GM12878 (cell line): ENCODE results near the gene QRFP. TPM values are rescaled to one million over a fixed set of nuclear protein-coding genes. Genes with fewer than 3 reads are reported as not detected.

Source experiments
- ATAC-seq: fragments of 200-7000 bp; cut with Tn5 transposase; 3 replicates; pipeline ENCODE4 v1.9.1; 2020; ENCODE audit warnings: mild to moderate bottlenecking, moderate library complexity
- BruUV-seq: library from RNA; stranded (reverse); fragments of 400-500 nt; replicated peaks from 2 replicates; lab custom pipeline; 2021; lab: Mats Ljungman, UMichigan
- CTCF ChIA-PET: fragments of 300-600 bp; sonication (Branson Sonifier 250); formaldehyde crosslinking; extraction: SDS; loops from one replicate; lab custom pipeline; 2021; ENCODE audit warnings: inconsistent platforms; lab: Yijun Ruan, JAX
- POLR2A ChIA-PET: fragments of 350-600 bp; formaldehyde crosslinking; extraction: SDS; loops from one replicate; lab custom pipeline; 2021; ENCODE audit warnings: inconsistent platforms; lab: Charles Lee
- RAD21 ChIA-PET: fragments of 300-600 bp; sonication (Branson Sonifier 250); formaldehyde crosslinking; loops from one replicate; lab custom pipeline; 2023; ENCODE audit warnings: antibody characterized with exemption; ENCODE audit not compliant: unreplicated experiment; lab: Charles Lee
- SMC1A ChIA-PET: fragments of 300-600 bp; sonication (Branson Sonifier 250); formaldehyde crosslinking; loops from one replicate; lab custom pipeline; 2023; ENCODE audit not compliant: unreplicated experiment, uncharacterized antibody; lab: Charles Lee
- DNase-seq: peaks from one replicate; pipeline ENCODE4 v3.0.0-alpha.2; 2011; ENCODE audit warnings: low read depth, low spot score
- FAIRE-seq: peaks from 3 replicates; lab custom pipeline; 2011; peaks lifted over from hg19 to GRCh38; lab: Jason Lieb, UNC
- H2AFZ ChIP-seq: 2 replicates; pipeline ENCODE4 v1.6.0; 2011; ENCODE audit warnings: low read depth, low read length, control low read depth; ENCODE audit not compliant: control insufficient read depth
- H3K27ac ChIP-seq: 2 replicates; pipeline ENCODE4 v1.5.1; 2011; ENCODE audit warnings: control low read depth; ENCODE audit not compliant: control insufficient read depth, insufficient read depth
- H3K27me3 ChIP-seq, 2 experiments: replicated peaks in 1 of 2; 2 replicates each; pipeline versions ENCODE4 v1.6.0 to v1.6.1; 2011; ENCODE audit warnings: low read length in 1 of 2; ENCODE audit not compliant: control insufficient read depth in 2 of 2, insufficient read depth in 2 of 2
- H3K36me3 ChIP-seq, 2 experiments: 2 replicates each; pipeline ENCODE4 v1.5.1; 2011; ENCODE audit warnings: low read length in 1 of 2; ENCODE audit not compliant: control insufficient read depth in 2 of 2, insufficient read depth in 2 of 2
- H3K4me1 ChIP-seq: 2 replicates; pipeline ENCODE4 v1.6.1; 2011; ENCODE audit warnings: mild to moderate bottlenecking, low read length, moderate library complexity, mixed read lengths; ENCODE audit not compliant: control insufficient read depth, insufficient read depth
- H3K4me2 ChIP-seq: 2 replicates; pipeline ENCODE4 v1.6.0; 2011; ENCODE audit warnings: control low read depth; ENCODE audit not compliant: control insufficient read depth, insufficient read depth
- H3K4me3 ChIP-seq: fragments of 200-600 bp; sonication (generic); 2 replicates; pipeline ENCODE4 v1.5.1; 2016
- H3K79me2 ChIP-seq: 2 replicates; pipeline ENCODE4 v1.6.0; 2011; ENCODE audit warnings: low read length; ENCODE audit not compliant: control insufficient read depth, insufficient read depth
- H3K9ac ChIP-seq: 2 replicates; pipeline ENCODE4 v1.8.0; 2011; ENCODE audit warnings: low read length, control low read depth, mixed read lengths; ENCODE audit not compliant: control insufficient read depth, insufficient read depth
- H3K9me3 ChIP-seq: replicated peaks from 3 replicates; pipeline ENCODE4 v1.5.1; 2011; ENCODE audit warnings: mild to moderate bottlenecking, low read length; ENCODE audit not compliant: control insufficient read depth, insufficient read depth
- H4K20me1 ChIP-seq: 2 replicates; pipeline ENCODE4 v1.6.0; 2011; ENCODE audit not compliant: control insufficient read depth, insufficient read depth
- BCLAF1 ChIP-seq: fragments of 450-650 bp; IDR thresholded peaks from 2 replicates; pipeline ENCODE4 v1.6.1; 2017; ENCODE audit warnings: antibody characterized with exemption, mild to moderate bottlenecking, moderate library complexity
- GABPA ChIP-seq: IDR thresholded peaks from 2 replicates; pipeline ENCODE4 v1.6.1; 2014; ENCODE audit warnings: antibody characterized with exemption, low read depth, mild to moderate bottlenecking, inconsistent platforms
- IRF5 ChIP-seq: fragments of 450-650 bp; IDR thresholded peaks from 2 replicates; pipeline ENCODE4 v1.6.1; 2017; ENCODE audit warnings: borderline replicate concordance
- POLR2AphosphoS2 ChIP-seq: IDR thresholded peaks from 2 replicates; pipeline ENCODE4 v1.6.1; 2011; ENCODE audit warnings: low read depth, mild to moderate bottlenecking, low read length, improper control_type of control experiment, moderate library complexity
- PRDM15 ChIP-seq: fragments of 450-650 bp; formaldehyde crosslinking; IDR thresholded peaks from 2 replicates; pipeline ENCODE4 v1.4.0; 2020; ENCODE audit warnings: mild to moderate bottlenecking, moderate library complexity
- RUNX3 ChIP-seq: IDR thresholded peaks from 2 replicates; pipeline ENCODE4 v1.6.1; 2012; ENCODE audit warnings: low read length, inconsistent platforms
- SMC3 ChIP-seq: IDR thresholded peaks from 2 replicates; pipeline ENCODE4 v1.6.1; 2011; ENCODE audit warnings: low read length, improper control_type of control experiment, borderline replicate concordance
- ZBTB33 ChIP-seq: fragments of 450-650 bp; IDR thresholded peaks from 2 replicates; pipeline ENCODE4 v1.6.1; 2017; ENCODE audit warnings: mild to moderate bottlenecking
- ZNF687 ChIP-seq: fragments of 450-650 bp; IDR thresholded peaks from 2 replicates; pipeline ENCODE4 v1.6.1; 2017; ENCODE audit warnings: mild to moderate bottlenecking, moderate library complexity
- WGBS: methylation state at CpG from one replicate; pipeline ENCODE4 v1.1.6; 2016; ENCODE audit warnings: low lambda C conversion rate; ENCODE audit not compliant: insufficient replicate concordance, insufficient coverage; ENCODE audit errors: missing lambda C conversion rate; 5-methylcytosine and 5-hydroxymethylcytosine counted together
- in situ Hi-C: fragments of 300-500 bp; cut with MboI; formaldehyde crosslinking; loops from 9 replicates; pipeline ENCODE4 v1.14.3; 2018; ENCODE audit warnings: mixed read lengths
- intact Hi-C: fragments of 100-400 bp; cut with micrococcal nuclease; formaldehyde crosslinking; loops from one replicate; pipeline ENCODE4 v1.14.2; 2022; ENCODE audit not compliant: unreplicated experiment
- polyA plus RNA-seq, 11 experiments: library from polyadenylated mRNA; depleted of rRNA in 4 of 11; unstranded in 6 of 11; stranded (reverse) in 5 of 11; fragments of >200 nt; fragmentation: Nextera tagmentation in 4 of 11; fragmentation: Illumina TruSeq in 1 of 11; extraction: Ambion mirVana in 4 of 11; extraction: Trizol in 1 of 11; gene quantifications; 1 replicate in 1 of 11; 2 replicates in 10 of 11; pipeline versions ENCODE4 v1.2.1 to v1.2.3, GENCODE V29; 2011 to 2016; ENCODE audit warnings: inconsistent platforms in 2 of 11, missing spikeins in 2 of 11, low read depth in 1 of 11
- total RNA-seq, 4 experiments: library from RNA; depleted of rRNA in 3 of 4; stranded (reverse); fragments of >200 nt in 3 of 4; fragmentation: Illumina TruSeq in 1 of 4; extraction: Trizol in 1 of 4; gene quantifications; 2 replicates each; pipeline versions ENCODE4 v1.2.1 to v1.2.3, GENCODE V29; 2013 to 2021

Gene QRFP
- total and polyA plus RNA-seq, 10 of the 15 experiments (the other 5 are each of a cell fraction or from before 2014, with no cell fraction given), result not detected

GRCh38 chr9:130854835-130855234 lies 41.8 kb downstream of the QRFP start:
- no peaks in the 10 kb centered on the region for H3K27me3 ChIP-seq
- DNase-seq (no peak), ATAC-seq (no peak), FAIRE-seq (no peak)
- 97% methylated on average over 9 of the region's 9 CpGs for WGBS
- no peaks in the 10 kb centered on the region for H3K4me1 ChIP-seq
- no peaks in the 10 kb centered on the region for H4K20me1 ChIP-seq
- H3K36me3 ChIP-seq, result peaks cover 11 to 13% of the 10 kb centered on the region in 2 experiments
- no peak overlapping the region for H3K4me2 ChIP-seq
- in situ Hi-C loops (no loop called here), intact Hi-C loops (no loop called here)
- H3K9ac ChIP-seq, result no peak overlapping the region
- ChIA-PET CTCF (interaction anchor here (0.9 to 1.3 kb wide), 5 partner anchors 11 to 153 kb away, joined by 3 read pairs; no protein-coding TSS in a partner anchor), POLR2A (no interaction called here), SMC1A (interaction anchor here (1.0 to 1.3 kb wide), 2 partner anchors 28 to 84 kb away, joined by 3 read pairs; no protein-coding TSS in a partner anchor), RAD21 (interaction anchor here (1.5 kb wide), 1 partner anchor 148 kb away, joined by 3 read pairs; no protein-coding TSS in a partner anchor)
- no peak overlapping the region for H3K4me3 ChIP-seq
- no peak overlapping the region for H2AFZ ChIP-seq
- no TSS peak for BruUV-seq
- no peak overlapping the region for H3K27ac ChIP-seq
- no peaks in the 10 kb centered on the region for H3K9me3 ChIP-seq
- H3K79me2 ChIP-seq, result no peaks in the 10 kb centered on the region; the same call in none of the 2 replicates
- no peak for TF ChIP-seq PRDM15 (CRISPR knock-in tag)
- no peak for TF ChIP-seq RUNX3
- no peak for TF ChIP-seq SMC3
- no peak for TF ChIP-seq ZBTB33
- TF ChIP-seq IRF5, result no peak
- TF ChIP-seq GABPA, result no peak
- no peak for TF ChIP-seq BCLAF1
- no peak for TF ChIP-seq ZNF687
- no peak for TF ChIP-seq POLR2AphosphoS2
